HG02610 (cell line): ENCODE data around the gene PRR16.

Experiments used
- ATAC-seq: cut with Tn5 transposase; IDR thresholded peaks from one replicate; pipeline ENCODE4 v1.9.1; 2021; ENCODE audit warnings: mild to moderate bottlenecking, moderate library complexity; ENCODE audit not compliant: unreplicated experiment

The PRR16 gene

GRCh38 chr5:120512791-120513650 lies 48.9 kb downstream of the PRR16 start:
- ATAC-seq, result no peak

- ATAC-seq, result no peak
These were observed 52.7 kb downstream of the PRR16 start for GRCh38 chr5:120516805-120517204.

- no peak for ATAC-seq
These were observed 53.6 kb downstream of the PRR16 start for GRCh38 chr5:120517607-120518252.

GRCh38 chr5:120518581-120518980 lies 54.5 kb downstream of the PRR16 start:
- ATAC-seq, result no peak

- no peak for ATAC-seq
These were observed 63.2 kb downstream of the PRR16 start for GRCh38 chr5:120527251-120527650.

- no peak for ATAC-seq
These were observed 64.5 kb downstream of the PRR16 start for GRCh38 chr5:120528609-120529008.

GRCh38 chr5:120529386-120529785 lies 65.3 kb downstream of the PRR16 start:
- no peak for ATAC-seq

- ATAC-seq, result no peak
These were observed 67.1 kb downstream of the PRR16 start for GRCh38 chr5:120531215-120531614.

- no peak for ATAC-seq
These were observed 68.7 kb downstream of the PRR16 start for GRCh38 chr5:120532835-120533234.

GRCh38 chr5:120533581-120533980 lies 69.5 kb downstream of the PRR16 start:
- ATAC-seq, result no peak

GRCh38 chr5:120535900-120536299 lies 71.8 kb downstream of the PRR16 start:
- ATAC-seq, result no peak

- no peak for ATAC-seq
These were observed 74.0 kb downstream of the PRR16 start for GRCh38 chr5:120538149-120538548.

- ATAC-seq, result no peak
These were observed 74.5 kb downstream of the PRR16 start for GRCh38 chr5:120538644-120539043.

- no peak for ATAC-seq
These were observed 75.4 kb downstream of the PRR16 start for GRCh38 chr5:120539471-120539870.

- no peak for ATAC-seq
These were observed 76.0 kb downstream of the PRR16 start for GRCh38 chr5:120540097-120540496.

GRCh38 chr5:120544043-120544442 lies 79.9 kb downstream of the PRR16 start:
- no peak for ATAC-seq

- ATAC-seq, result no peak
These were observed 80.9 kb downstream of the PRR16 start for GRCh38 chr5:120545007-120545406.

GRCh38 chr5:120545951-120546350 lies 81.9 kb downstream of the PRR16 start:
- ATAC-seq, result no peak

GRCh38 chr5:120546922-120547321 lies 82.8 kb downstream of the PRR16 start:
- ATAC-seq, result no peak

GRCh38 chr5:120550358-120550757 lies 86.3 kb downstream of the PRR16 start:
- ATAC-seq, result no peak

- ATAC-seq, result no peak
These were observed 88.5 kb downstream of the PRR16 start for GRCh38 chr5:120552638-120553037.

- no peak for ATAC-seq
These were observed 91.2 kb downstream of the PRR16 start for GRCh38 chr5:120555345-120555744.
